ENCODE measurements around the gene DEFB124. TPM values are rescaled to one million over a fixed set of nuclear protein-coding genes. Genes with fewer than 3 reads are reported as not detected.

DEFB124 gene
- total RNA-seq, 1 experiment from 2014 or later, result not detected

GRCh38 chr20:31476294-31476585 lies 1.3 kb upstream of the DEFB124 start:
- Histone ChIP-seq H4K5ac (ENCODE audit: insufficient read length, low read depth, low read length) (no peak overlapping the region), H4K91ac (ENCODE audit: insufficient read length, low read depth, low read length) (no peak overlapping the region), H2BK12ac (ENCODE audit: insufficient read length, low read depth, low read length) (no peak overlapping the region), H2BK15ac (ENCODE audit: low read depth, low read length) (no peak overlapping the region), H2AK5ac (ENCODE audit: insufficient read length, low read length) (no peak overlapping the region), H3K14ac (ENCODE audit: insufficient read depth, low read length) (no peak overlapping the region), H2AFZ (ENCODE audit: low read length) (no peak overlapping the region), H3K4me1 (ENCODE audit: insufficient read depth, low read length) (no peaks in the 10 kb centered on the region), H3T11ph (ENCODE audit: low read length) (no peak overlapping the region), H3K23me2 (ENCODE audit: insufficient read length, low read depth, low read length, poor library complexity, severe bottlenecking) (no peaks in the 10 kb centered on the region), H4K8ac (replicated peaks; ENCODE audit: insufficient read length, low read depth, low read length) (no peak overlapping the region), H2BK120ac (ENCODE audit: low read depth, low read length, poor library complexity, severe bottlenecking) (no peak overlapping the region), H3K27ac (ENCODE audit: insufficient read length, low read depth, low read length) (no peak overlapping the region), H2BK20ac (ENCODE audit: low read depth, low read length, poor library complexity, severe bottlenecking) (no peak overlapping the region), H3K9me3 (ENCODE audit: control insufficient read depth, low read depth, low read length) (peaks cover 70% of the 10 kb centered on the region), H3K4ac (ENCODE audit: low read depth, low read length) (no peak overlapping the region), H3K79me1 (ENCODE audit: insufficient read depth, low read depth, low read length, poor library complexity, severe bottlenecking) (no peaks in the 10 kb centered on the region), H3K56ac (ENCODE audit: insufficient read length, low read depth, low read length) (no peak overlapping the region), H3K4me2 (ENCODE audit: insufficient read depth, insufficient read length, low read length) (no peak overlapping the region), H3K9ac (ENCODE audit: extremely low read depth, insufficient read length, low read length) (no peak overlapping the region), H3K18ac (ENCODE audit: insufficient read length, low read depth, low read length) (no peak overlapping the region), H3K23ac (ENCODE audit: insufficient read length, low read depth, low read length) (no peak overlapping the region), H3K79me2 (ENCODE audit: insufficient read depth, low read length) (no peaks in the 10 kb centered on the region), H4K20me1 (ENCODE audit: control insufficient read depth, insufficient read depth, insufficient read length) (no peaks in the 10 kb centered on the region), H2BK5ac (ENCODE audit: insufficient read length, low read length) (no peak overlapping the region), H3K27me3 (ENCODE audit: insufficient read depth, low read length) (no peaks in the 10 kb centered on the region)
- Mint-ChIP-seq H3K27me3 (ENCODE audit: low read depth) (peaks cover 24% of the 10 kb centered on the region), H3K4me1 (no peaks in the 10 kb centered on the region), H3K36me3 (ENCODE audit: insufficient read depth in 1 of 3, low read depth in 3 of 3) (peaks cover 11 to 54% (median 19%) of the 10 kb centered on the region in 3 experiments; a peak in 6 of 7 replicates), H3K9me3 (peaks cover 77 to 83% of the 10 kb centered on the region in 2 experiments), H3K4me3 (no peak overlapping the region), H3K27ac (no peak overlapping the region)
- no CpG with 5 or more reads among the region's 6 CpGs for WGBS (ENCODE audit: extremely low coverage, insufficient read length, low lambda C conversion rate)
- TF ChIP-seq CTCF (conservative IDR thresholded peaks at IDR 0.05), result no peak
- no peak for DNase-seq
